Mesenchymal stem cell (in vitro differentiated cells and primary cell): ENCODE results near the gene HAPLN3.

Experiments
- DNase-seq: peaks from one replicate; pipeline ENCODE4 v3.0.0-alpha.2; 2013
- H2AFZ ChIP-seq: one replicate; pipeline ENCODE4 v1.6.1; 2013; ENCODE audit warnings: low read depth, mild to moderate bottlenecking, control low read depth, inconsistent platforms, low read length, moderate library complexity
- H2AK5ac ChIP-seq: 2 replicates; pipeline ENCODE4 v1.6.1; 2013; ENCODE audit warnings: low read length, moderate library complexity, mild to moderate bottlenecking, inconsistent platforms; ENCODE audit not compliant: severe bottlenecking
- H2BK120ac ChIP-seq: one replicate; pipeline ENCODE4 v1.6.1; 2013; ENCODE audit warnings: low read depth, mild to moderate bottlenecking, inconsistent platforms, low read length, moderate library complexity
- H2BK12ac ChIP-seq, 2 experiments: one replicate each; pipeline ENCODE4 v1.6.1; 2013; ENCODE audit warnings: inconsistent platforms in 2 of 2, low read length in 2 of 2, mild to moderate bottlenecking in 2 of 2, moderate library complexity in 2 of 2, control low read depth in 1 of 2
- H2BK15ac ChIP-seq: one replicate; pipeline ENCODE4 v1.6.1; 2013; ENCODE audit warnings: mild to moderate bottlenecking, low read depth, inconsistent platforms; ENCODE audit not compliant: poor library complexity, severe bottlenecking
- H2BK5ac ChIP-seq: 2 replicates; pipeline ENCODE4 v1.6.1; 2013; ENCODE audit warnings: low read depth, mild to moderate bottlenecking, low read length, control low read depth, inconsistent platforms; ENCODE audit not compliant: poor library complexity, severe bottlenecking
- H3K14ac ChIP-seq, 2 experiments: one replicate each; pipeline ENCODE4 v1.6.1; 2013; ENCODE audit warnings: inconsistent platforms in 2 of 2, low read length in 2 of 2, control low read depth in 1 of 2, mild to moderate bottlenecking in 1 of 2, moderate library complexity in 1 of 2
- H3K18ac ChIP-seq, 2 experiments: one replicate each; pipeline ENCODE4 v1.6.1; 2013; ENCODE audit warnings: inconsistent platforms in 2 of 2, low read length in 2 of 2, control low read depth in 1 of 2, low read depth in 1 of 2, mild to moderate bottlenecking in 1 of 2
- H3K23ac ChIP-seq, 2 experiments: one replicate each; pipeline ENCODE4 v1.6.1; 2013; ENCODE audit warnings: inconsistent platforms in 2 of 2, low read length in 2 of 2, mild to moderate bottlenecking in 2 of 2, moderate library complexity in 2 of 2, control low read depth in 1 of 2
- H3K27ac ChIP-seq: 2 replicates; pipeline ENCODE4 v1.5.1; 2013; ENCODE audit warnings: mild to moderate bottlenecking, moderate library complexity, low read length, control low read depth, inconsistent platforms; ENCODE audit not compliant: poor library complexity, severe bottlenecking
- H3K27me3 ChIP-seq, 2 experiments: 2 replicates each; pipeline versions ENCODE4 v1.6.1 to v1.7.0; 2013; ENCODE audit warnings: low read length in 2 of 2, mild to moderate bottlenecking in 2 of 2, moderate library complexity in 2 of 2, control low read depth in 1 of 2, inconsistent platforms in 1 of 2; ENCODE audit not compliant: control insufficient read depth in 1 of 2, insufficient read depth in 1 of 2
- H3K36me3 ChIP-seq, 2 experiments: 2 replicates each; pipeline versions ENCODE4 v1.6.1 to v1.7.0; 2013; ENCODE audit warnings: low read length in 2 of 2, control low read depth in 1 of 2, inconsistent platforms in 1 of 2, low read depth in 1 of 2, mild to moderate bottlenecking in 1 of 2; ENCODE audit not compliant: insufficient read depth in 2 of 2, control insufficient read depth in 1 of 2
- H3K4ac ChIP-seq, 2 experiments: one replicate each; pipeline ENCODE4 v1.6.1; 2013; ENCODE audit warnings: inconsistent platforms in 2 of 2, low read length in 2 of 2, mild to moderate bottlenecking in 2 of 2, moderate library complexity in 2 of 2, control low read depth in 1 of 2, low read depth in 1 of 2
- H3K4me1 ChIP-seq: 2 replicates; pipeline ENCODE4 v1.6.1; 2013; ENCODE audit warnings: low read depth, low read length, control low read depth; ENCODE audit not compliant: control insufficient read depth, insufficient read depth
- H3K4me2 ChIP-seq: 2 replicates; pipeline ENCODE4 v1.6.1; 2013; ENCODE audit warnings: low read length, mild to moderate bottlenecking, inconsistent platforms; ENCODE audit not compliant: poor library complexity, severe bottlenecking
- H3K4me3 ChIP-seq, 2 experiments: 2 replicates each; pipeline versions ENCODE4 v1.5.1 to v1.7.0; 2013; ENCODE audit warnings: low read length in 2 of 2, mild to moderate bottlenecking in 2 of 2, control low read depth in 1 of 2, low read depth in 1 of 2; ENCODE audit not compliant: insufficient read depth in 1 of 2
- H3K79me1 ChIP-seq: replicated peaks from 2 replicates; pipeline ENCODE4 v1.6.1; 2013; ENCODE audit warnings: mild to moderate bottlenecking, control low read depth, low read length, inconsistent platforms; ENCODE audit not compliant: poor library complexity, severe bottlenecking
- H3K9ac ChIP-seq: 2 replicates; pipeline ENCODE4 v1.7.0; 2013; ENCODE audit warnings: mild to moderate bottlenecking, low read length, moderate library complexity
- H3K9me3 ChIP-seq: 2 replicates; pipeline ENCODE4 v1.7.0; 2013; ENCODE audit warnings: mild to moderate bottlenecking, low read length; ENCODE audit not compliant: control insufficient read depth
- H4K8ac ChIP-seq: one replicate; pipeline ENCODE4 v1.6.1; 2013; ENCODE audit warnings: inconsistent platforms, mild to moderate bottlenecking, low read length, moderate library complexity
- H4K91ac ChIP-seq: one replicate; pipeline ENCODE4 v1.6.1; 2013; ENCODE audit warnings: mild to moderate bottlenecking, low read length, inconsistent platforms
- WGBS: methylation state at CpG from one replicate; pipeline ENCODE4 v1.1.7; 2013; ENCODE audit warnings: mixed read lengths; 5-methylcytosine and 5-hydroxymethylcytosine counted together

HAPLN3 gene

GRCh38 chr15:88845616-88846015, 49.7 kb downstream of the HAPLN3 start:
- H3K4me2 ChIP-seq: no peak overlapping the region
- no peaks in the 10 kb centered on the region for H3K4me1 ChIP-seq
- no peak overlapping the region for H2BK12ac ChIP-seq
- H3K27me3 ChIP-seq: peaks cover 0 to 48% of the 10 kb centered on the region in 2 experiments
- H4K8ac ChIP-seq: no peak overlapping the region
- WGBS: 94% methylated on average over 15 of the region's 15 CpGs
- no peak overlapping the region for H4K91ac ChIP-seq
- H2BK5ac ChIP-seq: no peak overlapping the region
- no peak overlapping the region for H2AK5ac ChIP-seq
- H3K27ac ChIP-seq: no peak overlapping the region
- no peak overlapping the region for H3K4ac ChIP-seq
- no peak overlapping the region for H2AFZ ChIP-seq
- no peak overlapping the region for H3K14ac ChIP-seq
- H2BK120ac ChIP-seq: no peak overlapping the region
- H3K36me3 ChIP-seq: no peaks in the 10 kb centered on the region
- H3K9ac ChIP-seq: no peak overlapping the region
- DNase-seq: no peak
- H3K79me1 ChIP-seq: no peaks in the 10 kb centered on the region
- H3K4me3 ChIP-seq: no peak overlapping the region
- no peak overlapping the region for H2BK15ac ChIP-seq
- no peak overlapping the region for H3K18ac ChIP-seq
- no peaks in the 10 kb centered on the region for H3K9me3 ChIP-seq
- no peak overlapping the region for H3K23ac ChIP-seq

GRCh38 chr15:88844749-88845386, 50.5 kb downstream of the HAPLN3 start:
- H3K9ac ChIP-seq: no peak overlapping the region
- no peak overlapping the region for H3K27ac ChIP-seq
- no peaks in the 10 kb centered on the region for H3K36me3 ChIP-seq
- no peak overlapping the region for H3K18ac ChIP-seq
- H3K9me3 ChIP-seq: no peaks in the 10 kb centered on the region
- no peak overlapping the region for H3K4me3 ChIP-seq
- 50% methylated on average over 5 of the region's 5 CpGs for WGBS
- no peak overlapping the region for H4K8ac ChIP-seq
- no peak overlapping the region for H3K23ac ChIP-seq
- H2BK15ac ChIP-seq: no peak overlapping the region
- peaks cover 0 to 45% of the 10 kb centered on the region in 2 experiments for H3K27me3 ChIP-seq
- H3K4ac ChIP-seq: no peak overlapping the region
- H2BK120ac ChIP-seq: no peak overlapping the region
- H2AFZ ChIP-seq: no peak overlapping the region
- H4K91ac ChIP-seq: no peak overlapping the region
- H3K4me2 ChIP-seq: no peak overlapping the region
- H3K79me1 ChIP-seq: no peaks in the 10 kb centered on the region
- H3K4me1 ChIP-seq: no peaks in the 10 kb centered on the region
- no peak overlapping the region for H2AK5ac ChIP-seq
- DNase-seq: no peak
- H2BK5ac ChIP-seq: no peak overlapping the region
- no peak overlapping the region for H3K14ac ChIP-seq
- H2BK12ac ChIP-seq: no peak overlapping the region

GRCh38 chr15:88843334-88843733, 52.0 kb downstream of the HAPLN3 start:
- H3K4me3 ChIP-seq: no peak overlapping the region
- H3K23ac ChIP-seq: no peak overlapping the region
- no peak overlapping the region for H2BK15ac ChIP-seq
- no peak overlapping the region for H3K9ac ChIP-seq
- no peak overlapping the region for H4K8ac ChIP-seq
- H3K9me3 ChIP-seq: no peaks in the 10 kb centered on the region
- H2BK120ac ChIP-seq: no peak overlapping the region
- H3K27ac ChIP-seq: no peak overlapping the region
- no peak overlapping the region for H3K14ac ChIP-seq
- H3K27me3 ChIP-seq: peaks cover 0 to 55% of the 10 kb centered on the region in 2 experiments
- whole genome bisulfite sequencing: 88% methylated on average over 21 of the region's 21 CpGs
- H3K36me3 ChIP-seq: no peaks in the 10 kb centered on the region
- DNase-seq: no peak
- no peak overlapping the region for H4K91ac ChIP-seq
- no peaks in the 10 kb centered on the region for H3K4me1 ChIP-seq
- no peaks in the 10 kb centered on the region for H3K79me1 ChIP-seq
- no peak overlapping the region for H3K4me2 ChIP-seq
- H2AFZ ChIP-seq: no peak overlapping the region
- no peak overlapping the region for H2AK5ac ChIP-seq
- no peak overlapping the region for H2BK12ac ChIP-seq
- no peak overlapping the region for H3K18ac ChIP-seq
- no peak overlapping the region for H2BK5ac ChIP-seq
- H3K4ac ChIP-seq: no peak overlapping the region

- Histone ChIP-seq H2BK12ac (no peak overlapping the region), H3K4ac (no peak overlapping the region), H3K18ac (no peak overlapping the region), H2BK120ac (no peak overlapping the region), H4K91ac (no peak overlapping the region), H2AFZ (no peak overlapping the region), H3K79me1 (no peaks in the 10 kb centered on the region), H4K8ac (no peak overlapping the region), H2BK15ac (no peak overlapping the region), H3K23ac (no peak overlapping the region), H3K9ac (no peak overlapping the region), H3K4me3 (no peak overlapping the region), H3K4me1 (no peaks in the 10 kb centered on the region), H3K27ac (no peak overlapping the region), H3K27me3 (peaks cover 0 to 60% of the 10 kb centered on the region in 2 experiments), H3K14ac (no peak overlapping the region), H3K9me3 (no peaks in the 10 kb centered on the region), H3K4me2 (no peak overlapping the region), H2AK5ac (no peak overlapping the region), H2BK5ac (no peak overlapping the region), H3K36me3 (no peaks in the 10 kb centered on the region)
- DNase-seq: no peak
- 68% methylated on average over 4 of the region's 4 CpGs for WGBS
Observed at GRCh38 chr15:88842156-88842555, 53.2 kb downstream of the HAPLN3 start.
